HepG2 (cell line): ENCODE measurements around the gene WDR54. TPM values are rescaled to one million over a fixed set of nuclear protein-coding genes. Genes with fewer than 3 reads are reported as not detected.

Source experiments
- ARNTL ChIP-seq: sonication (generic); formaldehyde crosslinking; IDR thresholded peaks from 2 replicates; pipeline ENCODE4 v1.4.0; 2020; ENCODE audit warnings: mild to moderate bottlenecking, missing genetic modification reagents
- FOXK2 ChIP-seq: fragments of 450-650 bp; IDR thresholded peaks from 2 replicates; pipeline ENCODE4 v1.6.1; 2016
- KDM3A ChIP-seq: IDR thresholded peaks from 2 replicates; pipeline ENCODE4 v1.6.1; 2018; ENCODE audit warnings: low read depth, missing compliant biosample characterization
- KMT2A ChIP-seq: sonication (generic); formaldehyde crosslinking; IDR thresholded peaks from 2 replicates; pipeline ENCODE4 v1.4.0; 2020; ENCODE audit warnings: missing genetic modification reagents
- MIER2 ChIP-seq: IDR thresholded peaks from 2 replicates; pipeline ENCODE4 v1.6.1; 2016; ENCODE audit warnings: missing biosample characterization, missing genetic modification reagents
- NFE2 ChIP-seq: sonication (generic); formaldehyde crosslinking; IDR thresholded peaks from 2 replicates; pipeline ENCODE4 v1.4.0; 2020; ENCODE audit warnings: missing genetic modification reagents
- PAXIP1 ChIP-seq: sonication (generic); formaldehyde crosslinking; conservative IDR thresholded peaks from 2 replicates; pipeline ENCODE4 v1.4.0; 2020; ENCODE audit warnings: mild to moderate bottlenecking, missing genetic modification reagents, moderate library complexity
- REPIN1 ChIP-seq: sonication (generic); formaldehyde crosslinking; IDR thresholded peaks from 2 replicates; pipeline ENCODE4 v1.8.0; 2022; ENCODE audit warnings: missing genetic modification reagents, low read depth, mild to moderate bottlenecking, borderline replicate concordance
- SKIL ChIP-seq: sonication (generic); formaldehyde crosslinking; IDR thresholded peaks from 2 replicates; pipeline ENCODE4 v1.8.0; 2022; ENCODE audit warnings: missing genetic modification reagents, mild to moderate bottlenecking, moderate library complexity, borderline replicate concordance
- SMC3 ChIP-seq: IDR thresholded peaks from 2 replicates; pipeline ENCODE4 v1.6.1; 2011; ENCODE audit warnings: low read length, improper control_type of control experiment
- SRSF9 ChIP-seq: fragments of 200-400 bp; formaldehyde crosslinking; IDR thresholded peaks from 2 replicates; pipeline ENCODE4 v1.6.1; 2018; ENCODE audit warnings: borderline replicate concordance, mild to moderate bottlenecking, low read depth, low read length; ENCODE audit not compliant: insufficient read depth, poor library complexity, severe bottlenecking
- TEAD2 ChIP-seq: sonication (generic); formaldehyde crosslinking; IDR thresholded peaks from 2 replicates; pipeline ENCODE4 v1.9.0; 2021; ENCODE audit warnings: missing genetic modification reagents
- ZFP36 ChIP-seq: fragments of 150-350 bp; IDR thresholded peaks from 2 replicates; pipeline ENCODE4 v1.6.1; 2018; ENCODE audit warnings: borderline replicate concordance, low read length, low read depth; ENCODE audit not compliant: partially characterized antibody
- ZNF335 ChIP-seq: sonication (generic); formaldehyde crosslinking; IDR thresholded peaks from 2 replicates; pipeline ENCODE4 v1.4.0; 2020; ENCODE audit warnings: missing genetic modification reagents
- ZNF552 ChIP-seq: sonication (generic); formaldehyde crosslinking; IDR thresholded peaks from 2 replicates; pipeline ENCODE4 v1.9.0; 2022; ENCODE audit warnings: missing genetic modification reagents, mild to moderate bottlenecking, borderline replicate concordance
- polyA plus RNA-seq, 8 experiments: library from polyadenylated mRNA; depleted of rRNA in 3 of 8; stranded (reverse) in 7 of 8; unstranded in 1 of 8; fragments of >200 nt; fragmentation: Illumina TruSeq in 4 of 8; extraction: Trizol in 4 of 8; gene quantifications; 2 replicates each; pipeline versions ENCODE4 v1.2.1 to v1.2.3, GENCODE V29; 2011 to 2016; ENCODE audit warnings: low read depth in 4 of 8, missing spikeins in 1 of 8, mixed read lengths in 1 of 8; ENCODE audit not compliant: insufficient read depth in 1 of 8
- total RNA-seq, 5 experiments: library from RNA; depleted of rRNA; stranded (reverse); fragments of >200 nt; fragmentation: Illumina TruSeq; extraction: Trizol; gene quantifications; 2 replicates each; pipeline ENCODE4 v1.2.3, GENCODE V29; 2016; ENCODE audit warnings: low read depth in 1 of 5
- TF ChIP-seq, protein P1 (sequence below): sonication (generic); formaldehyde crosslinking; IDR thresholded peaks from 2 replicates; pipeline ENCODE4 v1.8.1; 2023; ENCODE audit warnings: mild to moderate bottlenecking, inconsistent platforms, moderate library complexity, missing genetic modification reagents, borderline replicate concordance
- TF ChIP-seq, protein P2 (sequence below): sonication (generic); formaldehyde crosslinking; IDR thresholded peaks from 2 replicates; pipeline ENCODE4 v1.5.1; 2020; ENCODE audit warnings: mild to moderate bottlenecking, missing genetic modification reagents, moderate library complexity

WDR54 gene
- total and polyA plus RNA-seq, 2 of the 13 experiments (the other 11 are each of a cell fraction or from before 2014, with no cell fraction given) = 2.0 to 17.3 TPM

- TF ChIP-seq KDM3A (CRISPR knock-in tag) = peak; percentile 88
- TF ChIP-seq ARNTL (CRISPR knock-in tag) = peak; percentile 76
- TF ChIP-seq TEAD2 = no peak
- TF ChIP-seq SKIL = peak; percentile 86
- TF ChIP-seq NFE2 = no peak
- TF ChIP-seq ZNF335 (CRISPR knock-in tag) = peak; percentile 95
- no peak; the same call in 1 of the 2 replicates for TF ChIP-seq SMC3
- TF ChIP-seq, protein P1, sequence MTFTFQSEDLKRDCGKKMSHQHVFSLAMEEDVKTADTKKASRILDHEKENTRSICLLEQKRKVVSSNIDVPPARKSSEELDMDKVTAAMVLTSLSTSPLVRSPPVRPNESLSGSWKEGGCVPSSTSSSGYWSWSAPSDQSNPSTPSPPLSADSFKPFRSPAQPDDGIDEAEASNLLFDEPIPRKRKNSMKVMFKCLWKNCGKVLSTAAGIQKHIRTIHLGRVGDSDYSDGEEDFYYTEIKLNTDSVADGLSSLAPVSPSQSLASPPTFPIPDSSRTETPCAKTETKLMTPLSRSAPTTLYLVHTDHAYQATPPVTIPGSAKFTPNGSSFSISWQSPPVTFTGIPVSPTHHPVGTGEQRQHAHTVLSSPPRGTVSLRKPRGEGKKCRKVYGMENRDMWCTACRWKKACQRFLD (CRISPR knock-in tag) = peak; percentile 83; the same call in 1 of the 2 replicates
- no peak for TF ChIP-seq ZFP36
- peak; percentile 89 for TF ChIP-seq ZNF552 (CRISPR knock-in tag)
- no peak for TF ChIP-seq SRSF9
- peak; percentile 89 for TF ChIP-seq PAXIP1
- TF ChIP-seq, protein P2, sequence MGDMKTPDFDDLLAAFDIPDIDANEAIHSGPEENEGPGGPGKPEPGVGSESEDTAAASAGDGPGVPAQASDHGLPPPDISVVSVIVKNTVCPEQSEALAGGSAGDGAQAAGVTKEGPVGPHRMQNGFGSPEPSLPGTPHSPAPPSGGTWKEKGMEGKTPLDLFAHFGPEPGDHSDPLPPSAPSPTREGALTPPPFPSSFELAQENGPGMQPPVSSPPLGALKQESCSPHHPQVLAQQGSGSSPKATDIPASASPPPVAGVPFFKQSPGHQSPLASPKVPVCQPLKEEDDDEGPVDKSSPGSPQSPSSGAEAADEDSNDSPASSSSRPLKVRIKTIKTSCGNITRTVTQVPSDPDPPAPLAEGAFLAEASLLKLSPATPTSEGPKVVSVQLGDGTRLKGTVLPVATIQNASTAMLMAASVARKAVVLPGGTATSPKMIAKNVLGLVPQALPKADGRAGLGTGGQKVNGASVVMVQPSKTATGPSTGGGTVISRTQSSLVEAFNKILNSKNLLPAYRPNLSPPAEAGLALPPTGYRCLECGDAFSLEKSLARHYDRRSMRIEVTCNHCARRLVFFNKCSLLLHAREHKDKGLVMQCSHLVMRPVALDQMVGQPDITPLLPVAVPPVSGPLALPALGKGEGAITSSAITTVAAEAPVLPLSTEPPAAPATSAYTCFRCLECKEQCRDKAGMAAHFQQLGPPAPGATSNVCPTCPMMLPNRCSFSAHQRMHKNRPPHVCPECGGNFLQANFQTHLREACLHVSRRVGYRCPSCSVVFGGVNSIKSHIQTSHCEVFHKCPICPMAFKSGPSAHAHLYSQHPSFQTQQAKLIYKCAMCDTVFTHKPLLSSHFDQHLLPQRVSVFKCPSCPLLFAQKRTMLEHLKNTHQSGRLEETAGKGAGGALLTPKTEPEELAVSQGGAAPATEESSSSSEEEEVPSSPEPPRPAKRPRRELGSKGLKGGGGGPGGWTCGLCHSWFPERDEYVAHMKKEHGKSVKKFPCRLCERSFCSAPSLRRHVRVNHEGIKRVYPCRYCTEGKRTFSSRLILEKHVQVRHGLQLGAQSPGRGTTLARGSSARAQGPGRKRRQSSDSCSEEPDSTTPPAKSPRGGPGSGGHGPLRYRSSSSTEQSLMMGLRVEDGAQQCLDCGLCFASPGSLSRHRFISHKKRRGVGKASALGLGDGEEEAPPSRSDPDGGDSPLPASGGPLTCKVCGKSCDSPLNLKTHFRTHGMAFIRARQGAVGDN (CRISPR knock-in tag) = peak; percentile 95
- peak; percentile 52 for TF ChIP-seq MIER2 (CRISPR knock-in tag)
- TF ChIP-seq FOXK2 = no peak
- peak; percentile 92 for TF ChIP-seq REPIN1 (CRISPR knock-in tag)
- TF ChIP-seq KMT2A (CRISPR knock-in tag) = peak; percentile 73; the same call in 1 of the 2 replicates
Observed at GRCh38 chr2:74440378-74441169, 19.0 kb downstream of the WDR54 start (continued).
